T-cell (primary cell): ENCODE measurements around the gene TLK1. TPM values are rescaled to one million over a fixed set of nuclear protein-coding genes. Genes with fewer than 3 reads are reported as not detected.

Experiments used
- ATAC-seq, 4 experiments: fragments of 200-7000 bp in 3 of 4; fragments of 150-1000 bp in 1 of 4; cut with Tn5 transposase; replicated peaks in 1 of 4; 1 replicate in 3 of 4; 2 replicates in 1 of 4; pipeline ENCODE4 v1.10.0; 2021; ENCODE audit warnings: moderate library complexity in 3 of 4, mild to moderate bottlenecking in 2 of 4, moderate number of reproducible peaks in 1 of 4
- CTCF ChIA-PET, 2 donors: fragments of 300-600 bp; sonication (Branson Sonifier 250); formaldehyde crosslinking; loops; one replicate each; lab custom pipeline; 2022; ENCODE audit warnings: antibody characterized with exemption in 2 of 2; lab: Charles Lee
- POLR2A ChIA-PET, 2 donors: fragments of 300-600 bp; sonication (Branson Sonifier 250); formaldehyde crosslinking; loops; one replicate each; lab custom pipeline; 2022; ENCODE audit warnings: antibody characterized with exemption in 2 of 2; lab: Charles Lee
- DNase-seq, 35 experiments: peaks; one replicate each; pipeline versions ENCODE4 v3.0.0 to v3.0.0-alpha.2; 2013 to 2023
- H3K27ac ChIP-seq: one replicate; pipeline ENCODE4 v1.5.1; 2013; ENCODE audit warnings: low read length
- H3K27me3 ChIP-seq, 2 experiments: replicated peaks in 1 of 2; 1 replicate in 1 of 2; 2 replicates in 1 of 2; pipeline versions ENCODE4 v1.6.1 to v1.7.0; 2013; ENCODE audit warnings: low read length in 1 of 2, mixed read lengths in 1 of 2; ENCODE audit not compliant: control insufficient read depth in 2 of 2, insufficient read depth in 2 of 2; ENCODE audit errors: extremely low read depth in 1 of 2
- H3K36me3 ChIP-seq, 2 donors: 1 replicate in 1 of 2; 2 replicates in 1 of 2; pipeline versions ENCODE4 v1.6.1 to v1.7.0; 2013; ENCODE audit warnings: low read length in 1 of 2; ENCODE audit not compliant: control insufficient read depth in 2 of 2, insufficient read depth in 1 of 2; ENCODE audit errors: extremely low read depth in 1 of 2
- H3K4me1 ChIP-seq, 2 experiments: 1 replicate in 1 of 2; 2 replicates in 1 of 2; pipeline versions ENCODE4 v1.6.1 to v1.7.0; 2013; ENCODE audit warnings: low read length in 2 of 2, mixed read lengths in 1 of 2; ENCODE audit not compliant: insufficient read depth in 2 of 2, control insufficient read depth in 1 of 2; ENCODE audit errors: extremely low read depth in 1 of 2
- H3K4me3 ChIP-seq, 2 donors: 1 replicate in 1 of 2; 2 replicates in 1 of 2; pipeline versions ENCODE4 v1.5.1 to v1.7.0; 2013; ENCODE audit warnings: mild to moderate bottlenecking in 2 of 2, low read length in 1 of 2, moderate library complexity in 1 of 2; ENCODE audit not compliant: control insufficient read depth in 1 of 2; ENCODE audit errors: extremely low read depth in 1 of 2
- H3K9me3 ChIP-seq: 2 replicates; pipeline ENCODE4 v1.7.0; 2013
- H3K27ac Mint-ChIP-seq, 2 donors: one replicate each; pipeline ENCODE4 v1.8.0; 2020 to 2021; ENCODE audit warnings: mild to moderate bottlenecking in 2 of 2, mixed read lengths in 2 of 2
- H3K27me3 Mint-ChIP-seq, 2 donors: one replicate each; pipeline ENCODE4 v1.8.0; 2021 to 2022; ENCODE audit warnings: mixed read lengths in 2 of 2
- H3K36me3 Mint-ChIP-seq: one replicate; pipeline ENCODE4 v1.8.0; 2021; ENCODE audit warnings: mixed read lengths
- H3K4me1 Mint-ChIP-seq, 3 donors: one replicate each; pipeline ENCODE4 v1.8.0; 2020 to 2022; ENCODE audit warnings: mixed read lengths in 3 of 3, mild to moderate bottlenecking in 1 of 3
- H3K4me3 Mint-ChIP-seq, 3 donors: one replicate each; pipeline ENCODE4 v1.8.0; 2020 to 2022; ENCODE audit warnings: mild to moderate bottlenecking in 3 of 3, mixed read lengths in 3 of 3, moderate library complexity in 3 of 3
- H3K9me3 Mint-ChIP-seq, 3 donors: one replicate each; pipeline ENCODE4 v1.8.0; 2020 to 2022; ENCODE audit warnings: mixed read lengths in 3 of 3
- WGBS: methylation state at CpG from one replicate; pipeline ENCODE4 v1.1.5; 2013; ENCODE audit warnings: missing lambda C conversion rate; ENCODE audit not compliant: insufficient coverage; 5-methylcytosine and 5-hydroxymethylcytosine counted together
- total RNA-seq, 35 experiments: library from RNA in 6 of 35; stranded (reverse) in 6 of 35; fragments of 120-200 nt in 1 of 35; gene quantifications; one replicate each; pipeline versions ENCODE4 v1.2.1 to v1.2.4 and lab custom pipeline; 2013 to 2026

TLK1 gene
- total RNA-seq, 5 donors from 2014 or later (not counting 1 experiment from before 2014, with no cell fraction given): 112 to 129 (median 120) TPM

DNA sequence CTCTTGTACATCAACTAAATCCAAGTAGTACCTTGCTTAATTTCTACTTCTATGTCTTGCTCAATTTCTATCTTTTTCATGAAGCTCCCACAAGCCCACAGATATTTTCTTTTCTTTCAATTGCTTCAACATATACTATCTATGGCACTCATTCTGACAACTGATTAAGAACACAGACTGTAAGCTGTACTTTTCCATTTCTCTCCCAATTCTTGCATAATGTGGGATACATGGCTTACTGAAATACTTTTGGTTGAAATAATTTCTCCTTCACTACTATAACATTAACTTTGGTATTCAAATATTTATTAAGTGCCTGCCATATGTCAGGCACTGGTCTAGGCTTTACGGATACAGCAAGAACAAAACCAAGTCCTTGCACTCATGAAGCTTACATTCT, 146.8 kb downstream of the TLK1 start:
- Mint-ChIP-seq H3K9me3 (no peaks in the 10 kb centered on the region), H3K36me3 (peaks cover 43% of the 10 kb centered on the region), H3K4me3 (no peak overlapping the region), H3K27me3 (no peaks in the 10 kb centered on the region), H3K27ac (no peak overlapping the region), H3K4me1 (peaks cover 15 to 18% (median 18%) of the 10 kb centered on the region in 3 donors)
- Histone ChIP-seq H3K27me3 (no peaks in the 10 kb centered on the region), H3K4me1 (peaks cover 0 to 2% of the 10 kb centered on the region in 2 experiments), H3K9me3 (no peaks in the 10 kb centered on the region), H3K36me3 (peaks cover 0 to 40% of the 10 kb centered on the region in 2 donors), H3K27ac (no peak overlapping the region), H3K4me3 (no peak overlapping the region)
- no CpG with 5 or more reads among the region's 1 CpG for WGBS
- ChIA-PET POLR2A (interaction anchor here in 1 of 2 donors (0.7 kb wide), 1 partner anchor 396 kb away, joined by 6 read pairs; no protein-coding TSS in a partner anchor), CTCF (no interaction called here)
- ATAC-seq: no peak
- DNase-seq: no peak

DNA sequence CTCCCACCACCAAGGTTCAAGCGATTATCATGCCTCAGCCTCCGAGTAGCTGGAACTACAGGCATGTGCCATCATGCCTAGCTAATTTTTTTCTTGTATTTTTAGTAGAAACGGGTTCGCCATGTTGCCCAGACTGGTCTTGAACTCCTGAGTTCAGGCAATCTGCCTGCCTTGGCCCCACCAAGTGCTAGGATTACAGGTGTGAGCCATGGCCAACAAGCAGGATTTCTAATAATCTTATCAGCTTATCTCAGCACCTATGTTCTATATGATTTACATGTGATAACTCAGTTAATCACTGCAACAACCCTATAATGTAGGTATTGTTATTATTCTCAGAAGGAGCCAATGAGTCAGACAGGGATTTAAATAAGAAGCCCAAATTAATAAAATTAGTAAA, 151.3 kb downstream of the TLK1 start:
- H3K4me3 ChIP-seq: no peak overlapping the region
- peaks cover 6 to 57% of the 10 kb centered on the region in 2 donors for H3K36me3 ChIP-seq
- peaks cover 59% of the 10 kb centered on the region for H3K36me3 Mint-ChIP-seq
- CTCF ChIA-PET: interaction anchor here (0.7 to 1.2 kb wide), 2 partner anchors 46 to 128 kb away, joined by 3 to 5 read pairs; no protein-coding TSS in a partner anchor
- POLR2A ChIA-PET: no interaction called here
- 100% methylated on average over 3 of the region's 4 CpGs for WGBS
- H3K27ac Mint-ChIP-seq: peak overlapping the region; percentile 15 to 40
- no peak for ATAC-seq
- H3K27me3 ChIP-seq: no peaks in the 10 kb centered on the region
- no peak for DNase-seq
- H3K9me3 ChIP-seq: no peaks in the 10 kb centered on the region
- H3K4me1 Mint-ChIP-seq: peaks cover 0 to 3% (median 1%) of the 10 kb centered on the region in 3 donors
- H3K27me3 Mint-ChIP-seq: no peaks in the 10 kb centered on the region
- H3K27ac ChIP-seq: no peak overlapping the region
- H3K9me3 Mint-ChIP-seq: no peaks in the 10 kb centered on the region
- no peak overlapping the region for H3K4me3 Mint-ChIP-seq
- H3K4me1 ChIP-seq: no peaks in the 10 kb centered on the region

DNA sequence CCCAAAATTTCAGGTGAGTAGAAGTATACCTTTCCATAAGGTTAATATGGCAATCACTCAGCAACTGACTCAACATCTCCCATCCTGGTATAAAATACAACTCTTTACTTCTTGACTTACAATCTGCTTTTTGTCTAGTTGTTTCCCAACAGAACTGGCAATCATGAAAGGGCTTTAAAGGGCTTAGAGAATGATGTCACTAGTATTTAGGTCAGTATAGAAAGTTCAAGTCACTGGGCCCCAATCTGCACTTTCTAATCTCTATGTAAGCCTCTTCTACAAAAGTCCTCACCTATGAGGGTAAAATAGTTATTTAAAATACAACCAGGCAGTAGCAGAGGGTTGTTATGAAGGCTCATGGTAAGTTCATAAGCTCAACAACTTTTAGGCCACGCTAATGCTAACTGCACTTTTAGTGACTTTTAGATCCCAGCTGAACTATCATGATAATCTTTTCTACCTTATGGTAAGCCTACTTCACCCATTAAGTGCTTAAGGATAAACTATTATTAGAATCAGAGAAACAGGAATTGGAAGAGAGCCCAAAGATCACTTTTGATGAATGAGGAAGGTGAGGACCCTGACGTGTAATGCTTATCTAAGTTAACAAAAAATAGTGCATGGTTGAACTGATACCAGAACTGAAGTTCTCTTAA, 152.0 kb downstream of the TLK1 start:
- DNase-seq (no peak), ATAC-seq (no peak)
- ChIA-PET CTCF (no interaction called here), POLR2A (no interaction called here)
- Mint-ChIP-seq H3K4me1 (peaks cover 0 to 3% (median 1%) of the 10 kb centered on the region in 3 donors), H3K4me3 (no peak overlapping the region), H3K27ac (peak overlapping the region; percentile 22 to 53), H3K27me3 (no peaks in the 10 kb centered on the region), H3K9me3 (no peaks in the 10 kb centered on the region), H3K36me3 (peaks cover 59% of the 10 kb centered on the region)
- H3K9me3 ChIP-seq: no peaks in the 10 kb centered on the region
- H3K4me3 ChIP-seq: no peak overlapping the region
- no CpG with 5 or more reads among the region's 2 CpGs for WGBS
- no peaks in the 10 kb centered on the region for H3K4me1 ChIP-seq
- H3K27ac ChIP-seq: no peak overlapping the region
- no peaks in the 10 kb centered on the region for H3K27me3 ChIP-seq
- H3K36me3 ChIP-seq: peaks cover 6 to 57% of the 10 kb centered on the region in 2 donors

DNA sequence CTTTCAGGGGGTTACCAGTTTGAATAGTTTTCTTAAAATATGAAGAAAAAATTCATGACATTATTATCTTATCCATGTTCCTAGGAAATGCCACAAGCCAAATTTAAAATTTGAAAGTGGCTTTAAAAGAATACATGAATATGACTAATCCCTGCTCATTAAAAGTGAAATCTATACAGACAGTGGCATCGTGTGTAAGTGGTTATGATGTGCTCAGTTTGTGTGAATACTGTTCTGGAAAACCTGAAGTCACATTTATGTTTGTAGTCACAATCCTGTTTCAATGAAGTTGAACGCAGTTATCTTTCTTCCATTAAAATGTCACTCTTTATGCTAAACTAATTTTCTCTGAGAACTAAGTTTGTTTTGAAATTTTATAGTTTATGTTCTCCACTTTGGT, 155.9 kb downstream of the TLK1 start:
- no peaks in the 10 kb centered on the region for H3K27me3 Mint-ChIP-seq
- no peak overlapping the region for H3K4me3 ChIP-seq
- H3K9me3 Mint-ChIP-seq: no peaks in the 10 kb centered on the region
- no peak overlapping the region for H3K4me3 Mint-ChIP-seq
- peaks cover 58% of the 10 kb centered on the region for H3K36me3 Mint-ChIP-seq
- no CpG with 5 or more reads among the region's 2 CpGs for WGBS
- CTCF ChIA-PET: interaction anchor here in 1 of 2 donors (0.7 kb wide), 1 partner anchor 55 kb away, joined by 3 read pairs; no protein-coding TSS in a partner anchor
- ATAC-seq: no peak
- DNase-seq: no peak
- peaks cover 0 to 3% (median 1%) of the 10 kb centered on the region in 3 donors for H3K4me1 Mint-ChIP-seq
- H3K4me1 ChIP-seq: no peaks in the 10 kb centered on the region
- H3K27me3 ChIP-seq: no peaks in the 10 kb centered on the region
- POLR2A ChIA-PET: no interaction called here
- peak overlapping the region in 1 of 2 donors; percentile 43 for H3K27ac Mint-ChIP-seq
- H3K27ac ChIP-seq: no peak overlapping the region
- peaks cover 6 to 59% of the 10 kb centered on the region in 2 donors for H3K36me3 ChIP-seq
- no peaks in the 10 kb centered on the region for H3K9me3 ChIP-seq

DNA sequence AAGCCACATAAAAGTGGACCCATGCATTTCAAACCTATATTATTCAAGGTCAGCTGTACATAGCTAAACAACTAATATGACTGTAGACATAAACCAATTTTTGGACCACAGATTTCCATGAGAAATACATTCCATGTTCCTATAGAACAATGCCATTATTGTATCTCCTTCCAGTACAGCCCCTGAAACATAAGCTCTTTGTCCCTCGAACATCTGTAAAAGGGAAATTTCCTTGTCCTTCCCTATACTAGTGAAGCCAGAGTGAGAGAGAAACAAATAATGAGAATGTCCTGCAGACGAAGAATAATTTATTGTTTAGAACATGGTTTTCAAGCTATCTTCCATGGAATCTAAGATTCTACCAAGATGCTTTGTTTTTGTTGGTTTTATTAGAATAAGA, 156.3 kb downstream of the TLK1 start:
- Histone ChIP-seq H3K27me3 (no peaks in the 10 kb centered on the region), H3K36me3 (peaks cover 6 to 59% of the 10 kb centered on the region in 2 donors), H3K4me1 (no peaks in the 10 kb centered on the region), H3K4me3 (no peak overlapping the region), H3K9me3 (no peaks in the 10 kb centered on the region), H3K27ac (no peak overlapping the region)
- no peak overlapping the region for H3K27ac Mint-ChIP-seq
- H3K4me3 Mint-ChIP-seq: no peak overlapping the region
- ChIA-PET POLR2A (interaction anchor here in 1 of 2 donors (0.7 kb wide), 1 partner anchor 74 kb away, joined by 3 read pairs; no protein-coding TSS in a partner anchor), CTCF (interaction anchor here in 1 of 2 donors (0.7 kb wide), 1 partner anchor 55 kb away, joined by 3 read pairs; no protein-coding TSS in a partner anchor)
- H3K9me3 Mint-ChIP-seq: no peaks in the 10 kb centered on the region
- WGBS: no CpG with 5 or more reads among the region's 2 CpGs
- DNase-seq (no peak), ATAC-seq (no peak)
- H3K36me3 Mint-ChIP-seq: peaks cover 55% of the 10 kb centered on the region
- H3K27me3 Mint-ChIP-seq: no peaks in the 10 kb centered on the region
- peaks cover 0 to 3% (median 1%) of the 10 kb centered on the region in 3 donors for H3K4me1 Mint-ChIP-seq

DNA sequence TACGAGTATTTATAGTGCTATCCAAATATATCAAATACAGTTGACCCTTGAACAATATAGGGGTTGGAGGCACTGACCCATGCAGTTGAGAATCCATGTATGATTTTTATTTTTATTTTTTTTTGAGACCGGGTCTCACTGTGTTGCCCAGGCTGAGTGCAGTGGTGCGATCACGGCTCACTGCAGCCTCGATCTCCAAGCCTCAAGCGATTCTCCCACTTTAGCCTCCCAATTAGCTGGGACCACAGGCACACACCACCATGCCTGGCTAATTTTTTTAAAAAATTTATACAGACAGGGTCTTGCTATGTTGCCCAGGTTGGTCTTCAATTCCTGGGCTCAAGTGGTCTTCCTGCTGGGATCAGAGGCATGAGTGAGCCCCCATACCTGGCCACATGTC, 161.0 kb downstream of the TLK1 start:
- ATAC-seq (no peak), DNase-seq (no peak)
- 93% methylated on average over 5 of the region's 6 CpGs for WGBS
- ChIA-PET CTCF (interaction anchor here in 1 of 2 donors (0.8 kb wide), 1 partner anchor 57 kb away, joined by 3 read pairs; no protein-coding TSS in a partner anchor), POLR2A (no interaction called here)
- H3K36me3 ChIP-seq: peaks cover 0 to 63% of the 10 kb centered on the region in 2 donors
- H3K27ac ChIP-seq: no peak overlapping the region
- H3K4me3 Mint-ChIP-seq: no peak overlapping the region
- H3K27me3 Mint-ChIP-seq: no peaks in the 10 kb centered on the region
- no peaks in the 10 kb centered on the region for H3K4me1 Mint-ChIP-seq
- H3K4me1 ChIP-seq: no peaks in the 10 kb centered on the region
- no peaks in the 10 kb centered on the region for H3K27me3 ChIP-seq
- peaks cover 42% of the 10 kb centered on the region for H3K36me3 Mint-ChIP-seq
- H3K9me3 Mint-ChIP-seq: no peaks in the 10 kb centered on the region
- H3K4me3 ChIP-seq: no peak overlapping the region
- H3K9me3 ChIP-seq: no peaks in the 10 kb centered on the region
- no peak overlapping the region for H3K27ac Mint-ChIP-seq
